Measurements from ENCODE around the gene ATXN1.

- TF ChIP-seq, protein P1, sequence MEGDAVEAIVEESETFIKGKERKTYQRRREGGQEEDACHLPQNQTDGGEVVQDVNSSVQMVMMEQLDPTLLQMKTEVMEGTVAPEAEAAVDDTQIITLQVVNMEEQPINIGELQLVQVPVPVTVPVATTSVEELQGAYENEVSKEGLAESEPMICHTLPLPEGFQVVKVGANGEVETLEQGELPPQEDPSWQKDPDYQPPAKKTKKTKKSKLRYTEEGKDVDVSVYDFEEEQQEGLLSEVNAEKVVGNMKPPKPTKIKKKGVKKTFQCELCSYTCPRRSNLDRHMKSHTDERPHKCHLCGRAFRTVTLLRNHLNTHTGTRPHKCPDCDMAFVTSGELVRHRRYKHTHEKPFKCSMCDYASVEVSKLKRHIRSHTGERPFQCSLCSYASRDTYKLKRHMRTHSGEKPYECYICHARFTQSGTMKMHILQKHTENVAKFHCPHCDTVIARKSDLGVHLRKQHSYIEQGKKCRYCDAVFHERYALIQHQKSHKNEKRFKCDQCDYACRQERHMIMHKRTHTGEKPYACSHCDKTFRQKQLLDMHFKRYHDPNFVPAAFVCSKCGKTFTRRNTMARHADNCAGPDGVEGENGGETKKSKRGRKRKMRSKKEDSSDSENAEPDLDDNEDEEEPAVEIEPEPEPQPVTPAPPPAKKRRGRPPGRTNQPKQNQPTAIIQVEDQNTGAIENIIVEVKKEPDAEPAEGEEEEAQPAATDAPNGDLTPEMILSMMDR (conservative IDR thresholded peaks at IDR 0.05; ENCODE audit: low read depth, low read length): no peak
- no peak for TF ChIP-seq EZH2 (IDR thresholded peaks at IDR 0.05; ENCODE audit: borderline replicate concordance, low read depth, low read length, poor library complexity, severe bottlenecking)
Observed at GRCh38 chr6:16264785-16265184, 496.5 kb downstream of the ATXN1 start.
